SK-N-DZ (cell line): ENCODE results near the gene ABLIM1.

Source experiments
- DNase-seq: peaks from one replicate; pipeline ENCODE4 v3.0.0-alpha.2; 2015; ENCODE audit warnings: low spot score

The ABLIM1 gene

GRCh38 chr10:114518401-114519305 lies 139.4 kb downstream of the ABLIM1 start:
- DNase-seq: no peak

DNA sequence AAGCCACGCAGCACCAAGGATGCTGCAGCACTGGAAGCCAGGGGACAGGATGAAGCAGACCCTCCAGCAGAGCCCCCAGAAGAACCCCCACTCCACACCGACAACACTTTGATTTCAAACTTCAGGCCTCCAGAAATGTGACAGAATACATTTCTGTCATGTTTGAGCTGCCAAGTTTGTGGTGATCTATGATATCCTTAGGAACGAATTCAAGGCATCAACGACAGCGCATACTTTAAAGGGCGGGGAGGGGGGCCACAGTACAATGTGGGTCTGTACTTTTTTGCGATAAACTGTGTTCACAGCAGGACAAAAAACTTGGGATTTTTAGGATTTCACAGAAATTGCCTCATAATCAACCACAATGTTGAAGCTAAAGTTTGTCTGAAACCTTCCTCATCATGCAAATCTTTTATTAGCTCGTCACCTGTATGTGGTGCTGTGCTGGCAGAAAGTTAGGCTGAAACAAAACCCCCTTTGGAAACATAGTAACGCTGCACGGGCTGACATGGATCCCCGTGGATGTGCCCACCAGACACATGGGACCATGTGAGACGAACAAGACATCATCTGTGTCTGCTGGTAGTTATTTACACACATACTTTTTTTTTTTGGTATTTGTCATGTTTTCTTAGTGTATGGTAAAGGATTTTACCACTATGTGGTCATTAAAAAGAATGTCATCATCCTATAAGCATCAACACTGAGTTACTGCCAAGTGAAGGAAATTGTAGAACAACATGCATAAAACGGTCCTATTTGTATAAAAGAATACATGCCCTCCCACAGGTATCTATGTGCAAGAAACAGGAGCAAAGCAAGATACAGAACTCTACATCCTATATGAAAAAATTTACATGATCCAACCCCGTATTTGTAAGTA lies 140.5 kb downstream of the ABLIM1 start:
- DNase-seq: no peak

DNA sequence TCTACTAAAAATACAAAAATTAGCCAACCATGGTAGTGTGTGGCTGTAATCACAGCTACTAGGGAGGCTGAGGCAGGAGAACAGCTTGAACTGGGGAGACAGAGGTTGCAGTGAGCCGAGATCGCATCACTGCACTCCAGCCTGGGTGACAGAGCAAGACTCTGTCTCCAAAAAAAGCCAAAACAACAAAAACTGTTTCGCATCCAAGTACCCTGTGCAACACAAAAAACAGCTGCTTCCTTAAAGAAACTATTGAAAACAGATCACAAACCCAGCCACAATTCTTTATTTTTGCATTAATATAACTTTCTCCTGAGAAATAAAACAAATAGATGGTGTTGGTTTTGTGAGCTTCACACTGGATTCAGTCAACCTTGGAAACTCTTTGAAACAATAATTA lies 141.7 kb downstream of the ABLIM1 start:
- DNase-seq: no peak

DNA sequence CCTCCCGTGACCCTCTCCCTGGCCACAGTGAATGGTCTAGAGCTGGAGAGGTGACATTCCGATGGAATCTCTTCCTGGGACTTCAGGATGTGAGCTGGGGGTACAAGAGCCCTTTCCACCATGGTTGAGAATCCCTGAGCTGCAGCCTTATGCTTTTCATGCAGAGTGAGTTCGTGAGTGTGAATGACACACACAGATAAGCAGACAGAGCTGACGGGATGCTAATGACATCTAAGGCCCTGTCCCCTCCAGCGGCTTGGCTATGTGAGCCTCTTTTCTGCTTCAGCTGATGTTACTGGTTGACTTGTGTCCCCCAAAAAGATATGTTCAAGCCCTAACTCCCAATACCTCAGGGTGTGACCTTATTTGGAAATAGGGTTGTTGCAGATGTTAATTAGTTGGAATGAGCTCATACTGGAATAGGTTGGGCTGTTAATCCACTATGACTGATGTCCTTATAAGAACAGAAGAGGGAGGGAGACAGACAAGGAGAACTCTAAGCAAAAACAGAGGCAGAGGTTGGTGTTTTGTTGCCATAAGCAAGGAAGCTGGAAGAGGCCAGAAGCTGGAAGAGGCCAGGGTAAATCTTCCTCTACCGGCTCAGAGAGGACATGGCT lies 142.7 kb downstream of the ABLIM1 start:
- DNase-seq: peak; percentile 14

- DNase-seq: no peak
These were observed 144.7 kb downstream of the ABLIM1 start for GRCh38 chr10:114513381-114513792.

DNA sequence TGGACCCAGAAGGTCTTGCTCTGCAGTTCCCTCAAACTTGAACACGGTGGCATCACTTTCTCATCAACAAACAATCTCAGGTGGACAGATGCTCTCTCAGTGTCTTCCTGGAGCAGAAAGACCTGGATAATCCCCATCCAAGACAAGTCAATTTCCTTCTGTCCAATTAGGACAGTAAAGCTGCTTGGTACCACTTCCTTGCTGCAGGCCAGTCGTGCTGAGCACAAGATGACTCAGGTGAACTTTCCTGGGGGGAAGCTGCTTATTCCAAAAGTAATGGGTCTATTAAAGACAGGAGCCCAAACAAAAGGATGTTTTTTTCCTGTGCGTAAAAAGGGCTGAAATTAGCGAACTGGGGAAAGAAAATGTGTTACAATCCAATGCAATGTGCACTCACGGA lies 146.2 kb downstream of the ABLIM1 start:
- no peak for DNase-seq

GRCh38 chr10:114508376-114508775 lies 149.7 kb downstream of the ABLIM1 start:
- no peak for DNase-seq

GRCh38 chr10:114507449-114507848 lies 150.6 kb downstream of the ABLIM1 start:
- no peak for DNase-seq

DNA sequence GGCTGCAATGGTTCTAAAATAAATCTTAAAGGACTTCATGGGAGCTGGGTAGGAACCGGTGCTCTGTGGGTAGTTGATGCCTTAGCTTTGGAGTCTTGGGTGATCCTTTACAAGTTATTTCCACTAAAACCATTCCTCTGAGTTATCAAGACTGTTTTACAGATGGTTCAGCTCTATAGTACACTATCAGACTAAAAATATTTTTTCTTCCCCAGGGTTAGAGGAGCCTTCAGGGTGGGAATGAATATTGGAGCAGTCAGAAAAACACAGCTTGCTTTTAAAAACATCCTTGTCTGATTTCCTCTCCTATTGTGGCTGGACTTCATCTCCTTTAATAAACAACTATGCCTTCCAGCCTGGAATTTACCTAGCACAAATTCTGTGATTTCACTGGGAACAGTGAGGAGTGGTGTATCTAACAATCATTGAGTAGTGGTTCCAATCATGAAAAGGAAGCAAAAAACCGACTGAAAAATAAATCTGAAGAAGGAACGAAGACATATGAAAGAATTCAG lies 151.1 kb downstream of the ABLIM1 start:
- no peak for DNase-seq

GRCh38 chr10:114504769-114505579 lies 153.1 kb downstream of the ABLIM1 start:
- DNase-seq: no peak

GRCh38 chr10:114502074-114502473 lies 156.0 kb downstream of the ABLIM1 start:
- no peak for DNase-seq

DNA sequence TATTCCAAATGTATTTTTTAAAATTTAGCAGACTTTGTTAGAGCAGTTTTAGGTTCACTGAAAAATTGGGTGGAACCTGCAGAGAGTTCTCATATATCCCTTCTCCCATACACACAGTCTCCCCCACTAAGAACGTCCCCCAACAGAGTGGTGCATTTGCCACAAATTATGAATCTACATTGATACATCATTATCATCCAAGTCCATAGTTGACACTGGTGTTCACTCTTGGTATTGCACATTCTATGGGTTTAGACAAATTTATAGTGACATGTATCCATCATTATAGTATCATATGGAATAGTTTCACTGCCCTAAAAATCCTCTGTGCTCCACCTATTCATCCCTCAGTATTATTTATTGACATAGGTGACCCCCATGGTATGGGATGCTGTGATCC lies 156.4 kb downstream of the ABLIM1 start:
- no peak for DNase-seq

- no peak for DNase-seq
These were observed 157.4 kb downstream of the ABLIM1 start for GRCh38 chr10:114500643-114501042.

GRCh38 chr10:114499630-114500190 lies 158.4 kb downstream of the ABLIM1 start:
- no peak for DNase-seq

- DNase-seq: no peak
These were observed 159.0 kb downstream of the ABLIM1 start for GRCh38 chr10:114499116-114499515.

- peak; percentile 51 for DNase-seq
These were observed 159.5 kb downstream of the ABLIM1 start for GRCh38 chr10:114498413-114499111.

- no peak for DNase-seq
These were observed 162.8 kb downstream of the ABLIM1 start for GRCh38 chr10:114495303-114495702.

GRCh38 chr10:114492351-114493037 lies 165.6 kb downstream of the ABLIM1 start:
- DNase-seq: no peak

- no peak for DNase-seq
These were observed 166.1 kb downstream of the ABLIM1 start for GRCh38 chr10:114491933-114492332.
